ENCODE data around the gene BLTP3A. TPM values are rescaled to one million over a fixed set of nuclear protein-coding genes. Genes with fewer than 3 reads are reported as not detected.
A peak's percentile ranks its signal among the peaks of the same experiment; 100 is the strongest.

The BLTP3A gene
- total and polyA plus RNA-seq, 2 of the 13 experiments (the other 11 are each of a cell fraction or from before 2014, with no cell fraction given), result 22.1 to 24.0 TPM

GRCh38 chr6:34798057-34798456 lies 6.2 kb downstream of the BLTP3A start (continued):
- no peak for TF ChIP-seq ZNF142 (CRISPR knock-in tag; IDR thresholded peaks at IDR 0.05)

- H3K4me1 ChIP-seq (ENCODE audit: insufficient read depth, low read length), result peaks cover 42% of the 10 kb centered on the region
- no peak for FAIRE-seq
- TF ChIP-seq THYN1 (CRISPR knock-in tag; IDR thresholded peaks at IDR 0.05; ENCODE audit: borderline replicate concordance, low read depth) (no peak), ZNF629 (CRISPR knock-in tag; conservative IDR thresholded peaks at IDR 0.05) (peak; percentile 69)
- in situ Hi-C loops (cut with HindIII; ENCODE audit: extremely low pct_ligation_motif_present, low pct_unique_long_range_greater_than_20kb) (no loop called here), intact Hi-C loops (cut with micrococcal nuclease; ENCODE audit: unreplicated experiment) (no loop called here)
- WGBS (ENCODE audit: low lambda C conversion rate), result 96% methylated on average over 3 of the region's 3 CpGs
- H2AFZ ChIP-seq (ENCODE audit: low read length), result no peak overlapping the region
- peaks cover 0 to under 1% of the 10 kb centered on the region in 2 experiments; a peak in 3 of 5 replicates for H3K36me3 ChIP-seq (replicated peaks in 1 of 2; ENCODE audit: control insufficient read depth in 1 of 2, insufficient read depth in 2 of 2, low read length in 2 of 2)
- no peak overlapping the region for H3K9ac ChIP-seq (ENCODE audit: insufficient read depth, low read depth, low read length)
- H4K20me1 ChIP-seq (ENCODE audit: insufficient read depth, low read length), result peaks cover 18% of the 10 kb centered on the region
- H3K27ac ChIP-seq (ENCODE audit: extremely low read length, insufficient read depth, low read length), result no peak overlapping the region
- no TSS peak for BruUV-seq (replicated peaks)
- no peaks in the 10 kb centered on the region for H3K9me3 ChIP-seq (ENCODE audit: low read length)
- H3K79me2 ChIP-seq (ENCODE audit: insufficient read depth, low read length), result peaks cover 91% of the 10 kb centered on the region
- CTCF ChIA-PET (ENCODE audit: low intra/inter-chr PET ratio, low total read pairs), result no interaction called here
- H3K4me3 ChIP-seq (replicated peaks in 1 of 3; ENCODE audit: insufficient read depth in 1 of 3, low read depth in 2 of 3, low read length in 3 of 3), result no peak overlapping the region
- H3K27me3 ChIP-seq (ENCODE audit: control insufficient read depth in 1 of 2, insufficient read depth in 2 of 2, low read length in 2 of 2), result no peaks in the 10 kb centered on the region
- POLR2A ChIA-PET, result interaction anchor here (1.2 kb wide), 1 partner anchor 8 kb away, joined by 4 read pairs; the partner anchor contains the start of gene BLTP3A
- DNase-seq (ENCODE audit: low spot score), result no peak
- H3K4me2 ChIP-seq (ENCODE audit: low read depth, low read length), result no peak overlapping the region
- no peak for ATAC-seq
Measured at GRCh38 chr6:34799547-34799946, 7.7 kb downstream of the BLTP3A start.

Data from HepG2 (cell line).